Tibial artery (tissue), 4 donors: ENCODE measurements around the gene TOX2.

Source experiments
- DNase-seq, 2 donors: peaks; one replicate each; pipeline ENCODE4 v3.0.0-alpha.2; 2019
- H3K27ac ChIP-seq, 2 donors: fragments of 200-600 bp; sonication (generic) in 1 of 2; 1 replicate in 1 of 2; 2 replicates in 1 of 2; pipeline ENCODE4 v1.5.1; 2018 to 2019; ENCODE audit warnings: mild to moderate bottlenecking in 1 of 2
- H3K27me3 ChIP-seq, 2 donors: fragments of 200-600 bp; sonication (generic) in 1 of 2; one replicate each; pipeline versions ENCODE4 v1.5.1 to v1.6.0; 2016 to 2019
- H3K36me3 ChIP-seq, 3 donors: fragments of 200-600 bp; sonication (generic) in 2 of 3; one replicate each; pipeline ENCODE4 v1.5.1; 2016 to 2019; ENCODE audit warnings: mild to moderate bottlenecking in 2 of 3
- H3K4me1 ChIP-seq, 4 donors: fragments of 200-600 bp; sonication (generic) in 2 of 4; 1 replicate in 3 of 4; 2 replicates in 1 of 4; pipeline ENCODE4 v1.5.1; 2016 to 2019
- H3K4me3 ChIP-seq, 2 donors: fragments of 200-600 bp; sonication (generic) in 1 of 2; 1 replicate in 1 of 2; 2 replicates in 1 of 2; pipeline ENCODE4 v1.5.1; 2018 to 2019; ENCODE audit warnings: mild to moderate bottlenecking in 2 of 2
- H3K9me3 ChIP-seq, 3 donors: fragments of 200-600 bp; sonication (generic) in 1 of 3; one replicate each; pipeline ENCODE4 v1.5.1; 2016 to 2019
- intact Hi-C: fragments of 100-400 bp; cut with DNase I; formaldehyde crosslinking; loops from one replicate; pipeline ENCODE4 v1.15.0; 2023; ENCODE audit warnings: low total_unique reads
- TF ChIP-seq, protein P1 (sequence below), 2 experiments: fragments of 200-600 bp in 1 of 2; fragments of 450-650 bp in 1 of 2; IDR thresholded peaks; one replicate each; pipeline ENCODE4 v1.5.1; 2017 to 2019; ENCODE audit warnings: antibody characterized with exemption in 2 of 2, mild to moderate bottlenecking in 1 of 2, moderate library complexity in 1 of 2

The TOX2 gene

GRCh38 chr20:44083220-44083933, 168.7 kb downstream of the TOX2 start:
- Histone ChIP-seq H3K27me3 (no peaks in the 10 kb centered on the region), H3K4me3 (no peak overlapping the region), H3K36me3 (no peaks in the 10 kb centered on the region), H3K9me3 (no peaks in the 10 kb centered on the region), H3K27ac (no peak overlapping the region), H3K4me1 (peaks cover 0 to 6% (median 2%) of the 10 kb centered on the region in 4 donors)
- intact Hi-C loops, result no loop called here
- no peak for DNase-seq
- TF ChIP-seq, protein P1, sequence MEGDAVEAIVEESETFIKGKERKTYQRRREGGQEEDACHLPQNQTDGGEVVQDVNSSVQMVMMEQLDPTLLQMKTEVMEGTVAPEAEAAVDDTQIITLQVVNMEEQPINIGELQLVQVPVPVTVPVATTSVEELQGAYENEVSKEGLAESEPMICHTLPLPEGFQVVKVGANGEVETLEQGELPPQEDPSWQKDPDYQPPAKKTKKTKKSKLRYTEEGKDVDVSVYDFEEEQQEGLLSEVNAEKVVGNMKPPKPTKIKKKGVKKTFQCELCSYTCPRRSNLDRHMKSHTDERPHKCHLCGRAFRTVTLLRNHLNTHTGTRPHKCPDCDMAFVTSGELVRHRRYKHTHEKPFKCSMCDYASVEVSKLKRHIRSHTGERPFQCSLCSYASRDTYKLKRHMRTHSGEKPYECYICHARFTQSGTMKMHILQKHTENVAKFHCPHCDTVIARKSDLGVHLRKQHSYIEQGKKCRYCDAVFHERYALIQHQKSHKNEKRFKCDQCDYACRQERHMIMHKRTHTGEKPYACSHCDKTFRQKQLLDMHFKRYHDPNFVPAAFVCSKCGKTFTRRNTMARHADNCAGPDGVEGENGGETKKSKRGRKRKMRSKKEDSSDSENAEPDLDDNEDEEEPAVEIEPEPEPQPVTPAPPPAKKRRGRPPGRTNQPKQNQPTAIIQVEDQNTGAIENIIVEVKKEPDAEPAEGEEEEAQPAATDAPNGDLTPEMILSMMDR (IDR thresholded peaks at IDR 0.05), result no peak

GRCh38 chr20:44084439-44084838, 169.8 kb downstream of the TOX2 start:
- no peak for DNase-seq
- H3K4me1 ChIP-seq, result peaks cover 0 to 6% (median 2%) of the 10 kb centered on the region in 4 donors
- H3K36me3 ChIP-seq, result no peaks in the 10 kb centered on the region
- no peaks in the 10 kb centered on the region for H3K9me3 ChIP-seq
- TF ChIP-seq, protein P1 (IDR thresholded peaks at IDR 0.05), result no peak
- intact Hi-C loops, result no loop called here
- no peak overlapping the region for H3K4me3 ChIP-seq
- H3K27ac ChIP-seq, result no peak overlapping the region
- H3K27me3 ChIP-seq, result no peaks in the 10 kb centered on the region

GRCh38 chr20:44084891-44085290, 170.2 kb downstream of the TOX2 start:
- Histone ChIP-seq H3K27me3 (no peaks in the 10 kb centered on the region), H3K9me3 (no peaks in the 10 kb centered on the region), H3K4me1 (peaks cover 0 to 6% (median 2%) of the 10 kb centered on the region in 4 donors), H3K27ac (no peak overlapping the region), H3K4me3 (no peak overlapping the region), H3K36me3 (no peaks in the 10 kb centered on the region)
- intact Hi-C loops, result no loop called here
- no peak for DNase-seq
- TF ChIP-seq, protein P1 (IDR thresholded peaks at IDR 0.05), result no peak

DNA sequence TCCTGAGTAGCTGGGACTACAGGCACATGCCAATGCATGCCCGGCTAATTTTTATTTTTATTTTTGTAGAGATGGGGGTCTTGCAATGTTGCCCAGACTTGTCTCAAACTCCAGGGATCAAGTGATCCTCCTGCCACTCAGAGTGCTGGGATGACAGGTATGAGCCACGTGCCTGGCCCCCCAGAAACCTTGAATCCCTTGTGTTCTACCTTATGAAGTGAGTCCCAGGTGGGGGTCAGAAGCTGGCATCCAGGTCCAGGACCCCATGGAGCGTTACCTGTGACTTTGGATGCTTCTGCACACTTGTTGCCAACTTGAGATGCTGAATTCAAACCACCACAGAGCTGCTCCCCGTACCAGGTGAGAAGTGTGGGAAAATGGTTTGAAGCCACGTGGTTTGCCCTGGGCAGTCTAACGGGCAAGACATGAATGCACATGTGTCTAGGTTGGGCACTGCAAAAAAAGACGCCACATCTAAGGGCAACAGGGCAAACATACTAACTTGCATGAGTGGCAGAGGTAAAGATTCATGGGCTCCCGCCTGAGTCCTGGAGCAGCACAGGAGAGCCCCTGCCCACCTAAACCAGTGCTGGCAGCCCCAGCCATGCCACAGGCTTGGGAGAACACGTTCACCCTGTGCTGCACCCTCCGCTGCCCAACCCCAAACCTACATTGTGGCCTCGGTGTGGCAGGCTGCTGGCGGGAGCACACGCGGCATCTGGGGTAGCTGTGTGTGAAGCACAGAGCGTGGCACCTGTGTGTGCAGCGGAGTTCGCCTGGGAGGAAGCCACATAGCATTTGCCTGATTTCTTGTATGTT, 171.2 kb downstream of the TOX2 start:
- TF ChIP-seq, protein P1 (IDR thresholded peaks at IDR 0.05), result no peak
- Histone ChIP-seq H3K4me3 (no peak overlapping the region), H3K9me3 (no peaks in the 10 kb centered on the region), H3K27me3 (no peaks in the 10 kb centered on the region), H3K4me1 (peaks cover 0 to 6% (median 0%) of the 10 kb centered on the region in 4 donors), H3K36me3 (no peaks in the 10 kb centered on the region), H3K27ac (no peak overlapping the region)
- no peak for DNase-seq
- intact Hi-C loops, result no loop called here

- TF ChIP-seq, protein P1 (IDR thresholded peaks at IDR 0.05), result no peak
- intact Hi-C loops, result no loop called here
- H3K27ac ChIP-seq, result no peak overlapping the region
These were observed 172.6 kb downstream of the TOX2 start for GRCh38 chr20:44087051-44087856.

More at GRCh38 chr20:44087051-44087856, 172.6 kb downstream of the TOX2 start:
- peaks cover 0 to 6% (median 0%) of the 10 kb centered on the region in 4 donors for H3K4me1 ChIP-seq
- H3K9me3 ChIP-seq, result no peaks in the 10 kb centered on the region
- no peaks in the 10 kb centered on the region for H3K36me3 ChIP-seq
- H3K27me3 ChIP-seq, result no peaks in the 10 kb centered on the region
- no peak for DNase-seq
- H3K4me3 ChIP-seq, result no peak overlapping the region
